ENCODE measurements around the gene ERC1. TPM values are rescaled to one million over a fixed set of nuclear protein-coding genes. Genes with fewer than 3 reads are reported as not detected.

ERC1 gene
- total and polyA plus RNA-seq, 2 experiments from 2014 or later: 18.4 to 29.7 TPM

- Histone ChIP-seq H3K4me3 (no peak overlapping the region), H4K20me1 (ENCODE audit: insufficient read depth, poor library complexity, severe bottlenecking) (no peaks in the 10 kb centered on the region), H3K27ac (no peak overlapping the region), H2AFZ (no peak overlapping the region), H3K4me2 (no peak overlapping the region), H3K9me2 (replicated peaks; ENCODE audit: insufficient read depth) (no peaks in the 10 kb centered on the region), H3K27me3 (no peaks in the 10 kb centered on the region), H3K79me2 (no peaks in the 10 kb centered on the region), H3K4me1 (ENCODE audit: insufficient read depth) (no peaks in the 10 kb centered on the region), H3K36me3 (replicated peaks; ENCODE audit: insufficient read depth, low read depth) (no peaks in the 10 kb centered on the region), H3K9me3 (ENCODE audit: low read depth) (no peaks in the 10 kb centered on the region)
- 89% methylated on average over 2 of the region's 2 CpGs for WGBS (ENCODE audit: low lambda C conversion rate, missing lambda C conversion rate)
- no peak for DNase-seq (ENCODE audit: low spot score)
- TF ChIP-seq EZH2phosphoT487 (IDR thresholded peaks at IDR 0.05; ENCODE audit: low read depth, severe bottlenecking, unreplicated experiment) (no peak), EZH2 (IDR thresholded peaks at IDR 0.05; ENCODE audit: borderline replicate concordance) (no peak), CTCF (IDR thresholded peaks at IDR 0.05; ENCODE audit: poor library complexity) (no peak)
Observed at GRCh38 chr12:1147821-1148220, 156.8 kb downstream of the ERC1 start.

GRCh38 chr12:1157046-1157445 is 166.0 kb downstream of the ERC1 start:
- no peak overlapping the region for H3K4me3 ChIP-seq
- H4K20me1 ChIP-seq (ENCODE audit: insufficient read depth, poor library complexity, severe bottlenecking): no peaks in the 10 kb centered on the region
- H3K27ac ChIP-seq: no peak overlapping the region
- H2AFZ ChIP-seq: no peak overlapping the region
- no peaks in the 10 kb centered on the region for H3K4me1 ChIP-seq (ENCODE audit: insufficient read depth)
- H3K4me2 ChIP-seq: no peak overlapping the region
- no peaks in the 10 kb centered on the region for H3K9me3 ChIP-seq (ENCODE audit: low read depth)
- TF ChIP-seq EZH2phosphoT487 (IDR thresholded peaks at IDR 0.05; ENCODE audit: low read depth, severe bottlenecking, unreplicated experiment) (no peak), CTCF (IDR thresholded peaks at IDR 0.05; ENCODE audit: poor library complexity) (no peak), EZH2 (IDR thresholded peaks at IDR 0.05; ENCODE audit: borderline replicate concordance) (no peak)
- H3K79me2 ChIP-seq: no peaks in the 10 kb centered on the region
- H3K27me3 ChIP-seq: no peaks in the 10 kb centered on the region
- no peaks in the 10 kb centered on the region for H3K9me2 ChIP-seq (replicated peaks; ENCODE audit: insufficient read depth)
- H3K36me3 ChIP-seq (replicated peaks; ENCODE audit: insufficient read depth, low read depth): no peaks in the 10 kb centered on the region
- DNase-seq (ENCODE audit: low spot score): no peak
- 88% methylated on average over 3 of the region's 3 CpGs for WGBS (ENCODE audit: low lambda C conversion rate, missing lambda C conversion rate)

- Histone ChIP-seq H3K27ac (no peak overlapping the region), H3K4me2 (no peak overlapping the region), H3K36me3 (replicated peaks; ENCODE audit: insufficient read depth, low read depth) (no peaks in the 10 kb centered on the region), H3K9me2 (replicated peaks; ENCODE audit: insufficient read depth) (no peaks in the 10 kb centered on the region), H3K27me3 (no peaks in the 10 kb centered on the region), H3K4me3 (no peak overlapping the region), H2AFZ (no peak overlapping the region), H3K4me1 (ENCODE audit: insufficient read depth) (no peaks in the 10 kb centered on the region), H3K79me2 (no peaks in the 10 kb centered on the region), H3K9me3 (ENCODE audit: low read depth) (no peaks in the 10 kb centered on the region), H4K20me1 (ENCODE audit: insufficient read depth, poor library complexity, severe bottlenecking) (no peaks in the 10 kb centered on the region)
- TF ChIP-seq EZH2phosphoT487 (IDR thresholded peaks at IDR 0.05; ENCODE audit: low read depth, severe bottlenecking, unreplicated experiment) (no peak), CTCF (IDR thresholded peaks at IDR 0.05; ENCODE audit: poor library complexity) (no peak), EZH2 (IDR thresholded peaks at IDR 0.05; ENCODE audit: borderline replicate concordance) (no peak)
- 97% methylated on average over 9 of the region's 9 CpGs for WGBS (ENCODE audit: low lambda C conversion rate, missing lambda C conversion rate)
- DNase-seq (ENCODE audit: low spot score): no peak
Observed at GRCh38 chr12:1161197-1161596, 170.2 kb downstream of the ERC1 start.

Data from hepatocyte (in vitro differentiated cells).